GM18526 (cell line): ENCODE results near the gene SEMG1.

Source experiments
- POLR2A ChIP-seq: IDR thresholded peaks from 3 replicates; pipeline ENCODE4 v1.6.1; 2011; ENCODE audit not compliant: insufficient read length; ENCODE audit errors: extremely low read depth

The SEMG1 gene

DNA sequence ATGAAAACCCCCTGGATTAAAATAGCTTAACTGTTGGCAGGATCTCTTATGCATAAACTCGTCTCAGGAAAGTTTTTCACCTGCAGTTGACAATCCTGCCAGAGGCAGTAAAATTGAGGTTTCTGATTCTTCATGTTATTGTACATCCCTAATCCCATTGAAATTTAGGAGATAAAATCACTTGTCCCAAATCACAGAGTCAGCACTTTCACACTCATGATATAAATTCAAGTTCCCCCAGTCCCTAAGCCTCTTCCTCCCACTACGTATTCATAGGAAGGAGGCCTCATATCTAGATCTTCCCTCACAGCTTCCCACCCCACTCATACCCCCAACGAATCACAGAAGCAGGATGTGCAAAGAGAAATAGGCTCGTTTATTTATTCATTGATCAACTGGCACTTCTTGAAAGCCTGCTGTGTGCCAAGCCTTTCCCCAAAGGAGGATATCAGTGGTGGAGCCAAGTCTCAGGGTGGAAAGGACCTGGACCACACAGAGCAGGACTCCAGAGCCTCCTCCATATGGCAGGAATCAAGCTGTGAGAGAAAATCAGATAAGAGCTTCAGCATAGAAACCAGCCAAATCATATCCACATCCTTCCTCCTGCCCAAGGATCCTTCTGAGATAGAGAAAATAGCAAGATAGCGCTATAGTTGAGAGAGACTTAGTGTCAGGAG lies 45.2 kb downstream of the SEMG1 start:
- TF ChIP-seq POLR2A: no peak

DNA sequence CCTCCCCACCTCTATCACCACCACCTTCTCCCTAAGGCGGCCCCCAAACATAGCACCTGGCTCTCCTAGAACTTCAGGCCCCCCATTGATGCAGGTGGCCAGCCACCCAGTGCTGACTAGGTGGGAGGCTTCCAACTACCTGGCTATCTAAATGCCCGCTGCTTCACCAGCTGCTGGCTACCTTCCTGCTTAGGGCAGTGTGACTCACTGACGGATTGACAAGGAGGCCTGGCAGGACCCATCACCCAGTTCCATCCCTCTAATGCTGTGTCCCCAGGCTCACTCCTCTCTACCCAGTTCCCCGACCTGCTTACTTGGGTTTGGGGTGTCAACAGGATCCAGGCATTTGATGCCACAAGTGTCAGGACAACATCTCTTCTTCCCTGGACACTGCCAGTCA lies 46.4 kb downstream of the SEMG1 start:
- no peak for TF ChIP-seq POLR2A

DNA sequence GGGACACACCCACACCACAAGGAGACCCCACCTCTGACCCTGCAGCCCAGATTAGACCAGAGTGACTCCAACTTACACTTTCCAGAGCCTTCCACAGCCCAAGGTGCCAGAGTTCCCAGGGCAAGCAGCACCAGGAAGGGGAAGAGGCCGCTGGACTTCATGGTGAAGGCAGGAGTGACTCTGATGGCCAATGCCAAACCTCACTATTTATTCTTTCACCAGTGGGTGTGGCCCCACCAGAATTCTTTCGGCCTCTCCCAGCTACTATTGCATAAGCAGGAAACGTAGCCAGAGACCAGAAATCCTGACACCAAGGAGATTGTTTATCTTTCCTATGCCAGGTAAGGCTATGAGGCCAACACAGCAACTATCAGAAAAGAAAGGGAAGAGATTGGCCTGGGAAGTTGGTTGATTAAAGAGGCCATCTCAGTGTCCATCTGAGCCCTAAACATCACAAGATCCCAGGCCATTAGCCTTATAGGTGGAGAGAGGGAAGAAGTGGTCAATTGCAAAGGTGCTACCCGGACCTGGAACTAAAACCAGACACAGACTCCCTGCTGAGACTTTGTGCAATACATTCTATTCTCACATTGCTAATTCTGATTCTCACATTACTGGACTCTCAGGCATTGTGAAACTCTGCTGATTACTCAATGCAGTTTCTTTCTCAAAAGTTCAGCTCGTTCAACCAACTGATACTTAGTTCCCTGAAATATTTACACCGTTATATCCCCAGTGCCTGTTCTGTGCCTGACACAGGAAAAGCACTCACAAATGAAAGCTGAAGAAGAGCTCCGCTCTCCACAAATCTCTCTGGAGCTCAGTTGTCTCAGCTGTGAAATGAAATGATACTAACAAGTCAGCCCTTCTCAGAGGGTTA lies 47.8 kb downstream of the SEMG1 start, which contains the start of gene SLPI:
SLPI (minus strand) TSS at position 182 of the 880 bp plus-strand sequence; CDS start at position 161, 21 bp downstream.
- TF ChIP-seq POLR2A: no peak

DNA sequence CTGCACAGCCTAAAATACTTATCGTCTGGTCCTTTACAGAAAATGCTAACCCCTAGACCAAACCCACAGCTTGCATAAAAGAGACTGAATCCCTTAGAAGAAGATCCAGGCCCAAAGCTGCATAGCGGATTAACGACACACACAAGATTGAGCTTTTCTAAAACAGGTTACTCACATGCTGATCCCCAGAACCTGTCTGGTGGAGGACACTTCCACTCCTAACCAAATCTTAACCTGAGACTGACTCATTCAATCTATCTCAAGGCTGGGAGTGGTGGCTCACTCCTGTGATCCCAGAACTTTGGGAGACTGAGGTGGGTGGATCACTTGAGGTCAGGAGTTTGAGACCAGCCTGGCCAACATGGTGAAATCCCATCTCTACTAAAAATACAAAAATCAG lies 50.3 kb downstream of the SEMG1 start:
- no peak for TF ChIP-seq POLR2A

DNA sequence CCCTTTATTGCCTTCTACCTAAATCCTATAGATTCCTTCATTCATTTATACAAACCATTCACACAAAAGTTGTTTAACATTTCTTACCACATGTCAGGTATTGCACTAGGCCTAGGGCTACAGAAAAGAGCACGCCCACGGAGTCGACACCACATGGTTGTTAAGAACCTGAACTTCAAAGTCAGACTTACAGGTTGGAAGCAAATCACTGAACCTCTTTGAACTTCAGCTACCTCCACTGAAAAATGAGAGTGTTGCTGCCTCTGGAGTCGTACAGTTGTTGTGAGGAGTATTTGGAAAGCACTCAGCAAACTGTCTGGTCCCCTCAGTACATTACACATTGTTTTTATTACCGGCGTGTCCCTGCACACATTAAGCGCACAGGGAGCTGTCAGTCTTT lies 50.9 kb downstream of the SEMG1 start:
- no peak for TF ChIP-seq POLR2A

DNA sequence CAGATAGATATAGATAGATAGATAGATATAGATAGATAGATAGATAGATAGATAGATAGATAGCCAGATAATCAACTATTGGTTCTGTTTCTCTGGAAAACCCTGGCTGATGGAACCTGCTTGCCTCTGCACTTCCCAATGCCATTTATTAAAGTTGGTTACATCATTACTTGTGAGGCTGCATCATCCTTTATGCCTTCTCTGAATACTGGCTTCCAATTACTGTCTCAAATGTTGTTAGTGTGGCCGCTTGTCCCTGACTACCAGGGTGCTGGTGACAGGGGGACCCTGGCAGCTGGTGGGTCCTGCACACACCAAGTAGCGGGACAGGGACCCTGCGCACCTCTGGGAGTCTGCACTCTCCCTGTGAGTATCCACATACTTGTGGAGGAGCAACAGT lies 51.4 kb downstream of the SEMG1 start:
- no peak for TF ChIP-seq POLR2A

DNA sequence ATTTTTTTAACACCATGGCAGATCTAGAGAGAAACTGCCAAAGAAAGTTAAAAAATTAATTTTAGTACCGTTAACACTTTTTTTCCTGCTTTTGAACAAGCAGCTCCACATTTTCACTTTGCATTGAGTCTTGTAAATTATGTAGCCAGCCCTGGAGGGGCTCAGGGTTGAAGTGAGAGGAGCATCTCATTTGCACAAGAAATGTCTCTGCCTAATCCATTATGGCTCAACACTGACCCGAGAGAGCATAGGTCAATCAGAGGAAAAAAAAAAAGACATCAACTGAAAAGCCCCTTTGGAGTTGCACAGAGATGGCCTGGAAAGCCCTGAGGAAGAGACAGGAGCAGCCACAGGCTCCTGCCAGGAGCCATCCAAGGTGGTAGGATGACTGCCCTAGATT lies 51.8 kb downstream of the SEMG1 start:
- no peak for TF ChIP-seq POLR2A
